ENCODE data around the gene HRG.
"Not testable (repeated sequence)": the region's sequence is repeated elsewhere in the genome, so short reads cannot be mapped to it uniquely, and the experiment has no call there.

The HRG gene, protein sequence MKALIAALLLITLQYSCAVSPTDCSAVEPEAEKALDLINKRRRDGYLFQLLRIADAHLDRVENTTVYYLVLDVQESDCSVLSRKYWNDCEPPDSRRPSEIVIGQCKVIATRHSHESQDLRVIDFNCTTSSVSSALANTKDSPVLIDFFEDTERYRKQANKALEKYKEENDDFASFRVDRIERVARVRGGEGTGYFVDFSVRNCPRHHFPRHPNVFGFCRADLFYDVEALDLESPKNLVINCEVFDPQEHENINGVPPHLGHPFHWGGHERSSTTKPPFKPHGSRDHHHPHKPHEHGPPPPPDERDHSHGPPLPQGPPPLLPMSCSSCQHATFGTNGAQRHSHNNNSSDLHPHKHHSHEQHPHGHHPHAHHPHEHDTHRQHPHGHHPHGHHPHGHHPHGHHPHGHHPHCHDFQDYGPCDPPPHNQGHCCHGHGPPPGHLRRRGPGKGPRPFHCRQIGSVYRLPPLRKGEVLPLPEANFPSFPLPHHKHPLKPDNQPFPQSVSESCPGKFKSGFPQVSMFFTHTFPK

DNA sequence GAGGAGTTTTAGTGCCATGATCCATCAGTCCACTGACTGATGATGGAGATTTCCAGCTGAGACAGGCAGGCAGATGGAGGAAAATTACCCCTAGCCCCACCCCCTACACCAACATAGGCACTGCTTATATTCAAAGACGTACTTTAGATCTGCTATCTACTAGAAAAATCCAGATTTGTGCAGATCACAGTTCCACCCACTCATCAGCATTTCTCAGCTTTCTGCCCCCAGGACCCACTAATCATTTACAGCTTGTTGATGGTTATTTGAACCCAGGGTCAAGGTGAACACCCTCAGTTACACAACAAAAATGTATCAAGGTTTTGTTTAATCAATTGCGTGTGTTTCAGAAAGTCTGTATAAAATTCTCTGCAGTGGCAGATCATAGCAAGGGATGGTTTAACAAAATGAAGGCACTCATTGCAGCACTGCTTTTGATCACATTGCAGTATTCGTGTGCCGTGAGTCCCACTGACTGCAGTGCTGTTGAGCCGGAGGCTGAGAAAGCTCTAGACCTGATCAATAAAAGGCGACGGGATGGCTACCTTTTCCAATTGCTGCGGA lies at the start of gene HRG:
TSS of gene HRG (plus strand) at position 390 of the 564 bp plus-strand sequence. CDS start at position 408, 18 bp downstream.
- DNase-seq, result no peak

DNA sequence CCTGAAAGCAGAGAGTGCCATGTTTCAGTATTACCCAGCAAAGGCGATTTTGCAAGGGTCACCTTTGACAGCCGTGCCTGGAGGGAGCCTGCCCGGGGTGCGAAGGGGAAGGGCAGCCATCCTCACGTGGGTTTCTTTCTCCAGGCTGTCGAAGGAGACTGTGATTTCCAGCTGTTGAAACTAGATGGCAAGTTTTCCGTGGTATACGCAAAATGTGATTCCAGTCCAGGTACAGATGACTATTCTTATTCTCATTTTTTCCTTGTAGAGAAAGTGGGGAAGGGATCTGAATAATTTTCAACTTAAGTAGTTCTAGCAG lies 49.6 kb upstream of the HRG start:
- no peak for DNase-seq

DNA sequence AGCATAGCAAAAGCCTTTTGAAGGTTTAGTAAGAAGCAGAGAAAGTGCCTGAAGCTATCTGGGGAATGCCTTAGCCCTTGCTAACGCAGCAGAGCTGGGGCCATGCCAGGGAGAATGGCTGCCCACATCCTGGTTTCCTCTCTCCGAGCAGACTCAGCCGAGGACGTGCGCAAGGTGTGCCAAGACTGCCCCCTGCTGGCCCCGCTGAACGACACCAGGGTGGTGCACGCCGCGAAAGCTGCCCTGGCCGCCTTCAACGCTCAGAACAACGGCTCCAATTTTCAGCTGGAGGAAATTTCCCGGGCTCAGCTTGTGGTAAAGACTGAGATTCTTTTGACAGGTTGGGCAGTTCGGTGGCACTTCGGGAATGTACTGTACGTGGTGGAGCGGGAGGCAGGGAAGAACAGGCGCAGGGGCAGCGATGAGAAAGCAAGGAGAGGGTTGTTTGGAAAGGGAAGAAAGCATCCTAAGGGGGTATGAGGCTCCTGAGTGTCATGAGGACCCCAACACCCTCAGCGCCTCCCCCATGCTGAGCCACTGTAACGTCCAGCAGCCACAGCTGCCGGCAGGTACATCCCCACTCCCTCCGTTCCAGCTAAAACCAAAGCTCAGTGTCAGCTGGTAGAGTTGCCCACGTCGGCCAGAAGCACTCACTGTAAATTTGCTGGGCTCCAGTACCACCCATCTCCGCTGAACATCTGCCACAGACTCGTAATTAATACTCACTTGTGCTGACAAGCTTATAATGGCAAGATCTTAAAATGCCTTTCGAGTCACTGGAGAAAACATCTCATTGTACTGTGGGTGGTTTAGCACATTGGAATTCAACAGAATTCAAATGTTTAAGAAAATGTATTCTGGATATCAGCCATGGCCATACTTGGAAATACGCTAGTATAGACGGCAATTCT lies 48.5 kb upstream of the HRG start:
- DNase-seq, result peak; percentile 83

DNA sequence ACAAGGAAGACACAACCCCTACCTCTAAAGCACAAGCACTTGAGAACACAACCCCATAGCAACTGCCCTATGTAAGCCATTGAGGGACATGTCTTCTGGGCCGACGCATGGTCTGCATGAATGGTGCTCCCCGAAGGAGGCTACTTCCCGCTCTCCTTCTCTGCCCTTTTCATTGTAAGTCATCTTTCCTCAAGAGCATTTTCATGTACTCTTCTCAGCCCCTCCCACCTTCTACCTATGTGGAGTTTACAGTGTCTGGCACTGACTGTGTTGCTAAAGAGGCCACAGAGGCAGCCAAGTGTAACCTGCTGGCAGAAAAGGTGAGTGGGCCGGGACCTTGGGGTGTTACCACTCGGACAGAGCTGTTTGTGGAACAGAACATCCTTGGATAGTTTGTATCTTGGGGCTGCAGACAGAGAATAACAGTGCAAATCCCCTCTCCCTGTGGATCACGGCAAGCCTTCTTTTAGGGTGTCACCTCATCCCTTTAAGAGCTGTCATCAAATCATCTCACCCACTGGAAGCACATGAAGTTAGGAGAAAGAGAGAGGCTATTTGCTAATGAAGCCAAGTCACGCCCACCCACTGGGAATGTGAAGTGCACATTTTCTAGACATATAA lies 47.4 kb upstream of the HRG start:
- no peak for DNase-seq

DNA sequence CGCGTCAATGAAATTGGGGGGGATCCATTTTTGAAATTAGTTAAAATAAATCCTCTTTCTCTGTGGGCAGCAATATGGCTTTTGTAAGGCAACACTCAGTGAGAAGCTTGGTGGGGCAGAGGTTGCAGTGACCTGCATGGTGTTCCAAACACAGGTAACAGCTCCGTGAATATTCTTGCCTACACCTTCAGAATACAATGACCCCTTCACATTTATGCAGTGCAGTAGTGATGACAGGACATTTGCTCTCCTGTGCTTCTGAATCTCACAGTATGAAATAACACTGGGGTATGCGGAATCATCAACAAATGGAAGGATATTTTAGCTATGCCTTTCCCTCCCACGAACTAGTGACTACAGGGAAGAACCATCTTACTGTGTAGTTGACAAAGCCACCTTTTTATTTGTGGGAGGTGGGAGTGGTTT lies 46.0 kb upstream of the HRG start:
- DNase-seq, result no peak

DNA sequence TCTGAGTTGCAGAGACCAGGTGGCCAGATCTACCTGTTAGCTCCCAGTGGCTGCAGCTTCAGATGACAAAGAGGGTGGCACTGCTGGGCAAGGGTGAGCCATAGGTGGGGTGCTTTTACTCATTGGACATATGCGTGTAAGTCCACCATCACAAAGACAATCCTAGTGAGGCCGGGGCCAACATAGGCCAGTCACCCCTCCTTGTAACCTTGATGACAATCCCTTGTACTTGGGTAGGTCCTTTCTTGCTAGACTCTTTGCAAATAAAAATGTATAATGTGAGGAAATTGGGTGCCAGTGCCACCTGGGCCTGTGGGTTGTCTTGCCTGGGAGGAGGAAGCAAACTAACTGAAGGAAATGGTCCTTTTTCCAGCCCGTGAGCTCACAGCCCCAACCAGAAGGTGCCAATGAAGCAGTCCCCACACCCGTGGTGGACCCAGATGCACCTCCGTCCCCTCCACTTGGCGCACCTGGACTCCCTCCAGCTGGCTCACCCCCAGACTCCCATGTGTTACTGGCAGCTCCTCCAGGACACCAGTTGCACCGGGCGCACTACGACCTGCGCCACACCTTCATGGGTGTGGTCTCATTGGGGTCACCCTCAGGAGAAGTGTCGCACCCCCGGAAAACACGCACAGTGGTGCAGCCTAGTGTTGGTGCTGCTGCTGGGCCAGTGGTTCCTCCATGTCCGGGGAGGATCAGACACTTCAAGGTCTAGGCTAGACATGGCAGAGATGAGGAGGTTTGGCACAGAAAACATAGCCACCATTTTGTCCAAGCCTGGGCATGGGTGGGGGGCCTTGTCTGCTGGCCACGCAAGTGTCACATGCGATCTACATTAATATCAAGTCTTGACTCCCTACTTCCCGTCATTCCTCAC lies 45.4 kb upstream of the HRG start:
- DNase-seq, result no peak

DNA sequence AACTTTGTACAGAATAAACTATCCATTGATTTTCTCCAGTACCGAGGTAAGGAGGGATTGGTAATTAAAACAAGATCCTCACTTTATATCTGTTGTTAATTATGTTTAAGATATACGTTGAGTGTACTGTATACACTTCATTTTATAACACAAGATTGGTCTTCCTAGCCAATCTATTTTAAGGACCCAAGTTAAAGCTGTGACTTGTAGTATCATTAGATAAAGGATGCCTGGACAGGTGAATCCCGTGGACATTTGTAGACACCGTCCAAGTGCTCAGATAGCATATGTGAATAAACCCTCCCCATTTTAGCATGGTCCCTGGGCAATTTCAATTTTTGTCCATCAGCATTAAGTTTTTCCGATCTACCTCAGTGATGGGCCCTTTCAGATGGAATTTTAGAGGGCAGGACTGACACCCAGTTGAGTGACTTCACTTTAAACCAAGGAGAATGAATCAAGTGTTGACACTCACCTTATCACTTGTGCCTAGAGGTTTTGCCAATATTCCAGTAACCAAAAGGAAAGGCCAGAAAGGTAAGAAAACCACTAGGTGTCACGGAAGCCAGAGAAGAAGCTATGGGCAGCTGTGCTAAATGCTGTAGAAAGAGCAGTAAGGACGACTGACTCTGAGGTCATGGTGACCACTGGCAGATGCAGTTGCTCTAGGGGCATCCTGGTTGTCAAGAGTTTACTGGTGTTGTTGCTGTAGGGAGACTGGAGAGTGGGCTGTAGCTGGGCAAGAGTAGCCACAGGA lies 43.7 kb upstream of the HRG start:
- no peak for DNase-seq

DNA sequence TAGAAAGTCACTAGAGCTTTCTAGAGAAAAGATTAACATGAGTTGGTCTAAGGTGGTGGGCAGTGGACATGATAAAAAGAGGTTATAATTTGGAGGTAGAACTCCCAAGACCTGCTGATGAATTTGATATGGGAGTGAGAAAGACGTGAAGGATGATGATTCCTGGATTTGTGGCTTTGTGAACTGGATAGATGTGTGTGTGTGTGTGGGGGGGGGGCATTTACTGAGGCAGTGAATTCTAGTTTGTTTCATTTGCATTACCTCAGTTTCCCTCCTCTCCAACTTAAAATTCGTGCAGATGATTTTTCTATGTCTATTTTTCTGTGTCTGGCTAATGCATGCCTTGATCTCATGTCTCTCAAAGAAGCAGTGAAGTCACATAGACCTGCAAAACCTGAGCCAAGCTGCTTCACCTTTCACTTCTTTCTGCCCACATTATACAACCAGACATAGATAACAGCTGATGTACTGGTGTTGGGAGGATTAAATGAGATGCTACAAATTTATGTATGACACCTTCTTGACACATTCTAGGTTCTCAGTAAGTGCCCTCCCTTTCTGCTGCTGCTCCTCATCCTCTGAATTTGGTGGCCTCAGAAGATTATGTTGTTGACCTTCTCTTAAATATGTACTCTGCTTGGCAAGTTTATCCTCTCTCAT lies 43.0 kb upstream of the HRG start:
- DNase-seq, result no peak

DNA sequence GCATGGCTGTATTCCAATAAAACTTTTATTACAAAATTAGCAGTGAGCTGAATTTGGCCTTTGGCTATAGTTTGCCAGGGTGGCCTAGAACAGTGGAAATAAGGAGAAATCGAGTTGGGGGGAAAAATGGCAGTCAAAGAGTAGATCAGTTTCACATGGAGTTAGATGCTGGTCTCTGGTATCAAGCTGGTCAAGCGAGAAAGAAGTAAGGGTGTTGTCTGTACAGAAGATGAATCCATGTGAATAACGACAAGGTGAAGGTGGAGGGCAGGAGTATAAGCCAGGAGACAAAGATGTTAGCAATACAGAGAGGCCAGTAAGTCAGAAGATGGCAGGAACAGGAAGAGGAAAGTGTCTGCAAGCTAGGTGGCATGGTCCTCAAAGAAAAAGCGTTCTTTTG lies 41.2 kb upstream of the HRG start:
- no peak for DNase-seq

DNA sequence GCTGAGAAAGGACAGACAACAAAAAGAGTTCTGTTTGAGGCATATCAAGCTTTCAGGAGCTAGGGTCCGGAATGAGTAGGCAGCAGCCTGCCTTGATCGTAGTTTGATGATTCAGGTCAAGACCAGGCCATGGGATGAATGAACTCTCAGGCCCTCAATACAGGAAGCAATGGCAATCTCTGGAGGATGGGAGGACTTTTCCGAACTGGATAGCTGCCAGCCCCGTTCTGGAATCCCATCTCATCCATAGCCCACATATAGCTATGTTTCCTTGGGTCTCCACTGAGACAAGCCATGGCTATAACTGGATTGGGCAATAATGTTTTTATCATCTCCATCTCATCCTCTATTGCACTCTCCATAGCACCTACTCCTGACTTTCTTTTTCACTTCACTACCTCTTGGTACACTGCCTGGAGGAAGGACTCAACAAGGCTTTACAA lies 40.2 kb upstream of the HRG start:
- DNase-seq, result no peak

DNA sequence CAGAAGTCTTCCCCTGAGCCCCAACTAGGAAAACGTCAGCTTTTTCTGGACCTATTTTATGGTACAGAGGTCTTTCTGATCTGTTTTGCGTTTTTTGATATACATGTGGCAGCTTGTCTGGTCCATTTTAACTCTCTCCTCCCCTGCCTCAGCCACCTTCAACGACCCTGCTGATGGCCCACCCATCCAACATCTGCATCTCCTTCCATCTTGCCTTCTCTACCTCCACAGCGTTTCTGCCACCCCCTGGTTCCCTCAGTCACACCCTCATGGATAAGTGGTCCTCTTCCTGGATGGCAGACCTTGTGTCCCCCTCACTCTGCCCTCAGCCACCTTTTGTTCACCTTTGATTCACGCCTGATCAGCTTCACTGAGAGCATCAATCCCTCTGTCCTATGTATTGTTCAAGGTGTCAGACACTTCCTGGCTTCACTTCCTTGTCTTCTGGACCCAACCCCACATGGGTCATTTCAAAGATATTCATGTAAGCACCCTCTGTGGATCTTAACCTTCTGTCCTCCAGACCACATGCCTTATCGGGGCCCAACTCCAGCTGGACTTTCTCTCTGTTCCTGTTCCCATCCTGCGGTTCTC lies 39.5 kb upstream of the HRG start:
- DNase-seq, result no peak

DNA sequence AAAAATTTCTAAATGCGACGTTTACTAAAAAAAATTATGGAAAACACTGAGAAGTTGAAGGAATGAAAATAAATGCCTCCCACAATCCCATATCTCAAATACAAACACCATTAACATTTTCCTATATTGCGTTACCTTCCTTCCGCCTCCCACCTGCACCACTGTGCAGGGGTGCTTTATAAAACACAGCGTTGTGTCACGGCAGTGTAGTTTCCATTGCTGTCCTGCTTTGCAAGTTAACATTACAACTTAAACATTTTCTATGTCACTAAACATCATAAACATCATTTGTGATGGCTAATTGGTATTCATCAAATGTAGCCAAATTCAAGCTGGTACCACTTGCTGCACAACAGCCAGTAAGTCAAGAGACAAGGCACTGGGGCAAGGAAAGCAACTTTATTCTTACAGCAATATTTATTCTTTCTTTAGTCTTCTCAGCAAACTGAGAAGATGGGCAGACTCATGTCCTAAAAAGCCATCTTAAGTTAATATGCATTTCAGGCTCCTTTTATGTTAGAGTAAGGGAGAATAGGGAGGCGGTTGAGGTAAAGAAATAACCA lies 37.9 kb upstream of the HRG start:
- DNase-seq, result no peak

DNA sequence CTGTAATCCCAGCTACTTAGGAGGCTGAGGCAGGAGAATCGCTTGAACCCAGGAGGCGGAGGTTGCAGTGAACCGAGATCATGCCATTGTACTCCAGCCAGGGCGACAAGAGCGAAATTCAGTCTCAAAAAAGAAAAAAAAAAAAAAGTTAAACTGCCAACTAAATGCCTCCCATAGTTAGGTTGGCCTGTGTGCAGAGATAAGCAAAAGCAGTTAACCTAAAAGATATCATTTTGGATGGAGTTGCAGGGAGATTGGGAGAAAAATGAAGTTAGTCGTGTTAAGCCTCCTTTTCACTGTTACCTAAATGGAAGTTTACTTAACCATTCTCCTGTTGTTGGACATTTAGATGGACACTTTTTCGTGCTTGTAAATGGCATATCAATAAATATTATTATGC lies 37.1 kb upstream of the HRG start:
- no peak for DNase-seq

DNA sequence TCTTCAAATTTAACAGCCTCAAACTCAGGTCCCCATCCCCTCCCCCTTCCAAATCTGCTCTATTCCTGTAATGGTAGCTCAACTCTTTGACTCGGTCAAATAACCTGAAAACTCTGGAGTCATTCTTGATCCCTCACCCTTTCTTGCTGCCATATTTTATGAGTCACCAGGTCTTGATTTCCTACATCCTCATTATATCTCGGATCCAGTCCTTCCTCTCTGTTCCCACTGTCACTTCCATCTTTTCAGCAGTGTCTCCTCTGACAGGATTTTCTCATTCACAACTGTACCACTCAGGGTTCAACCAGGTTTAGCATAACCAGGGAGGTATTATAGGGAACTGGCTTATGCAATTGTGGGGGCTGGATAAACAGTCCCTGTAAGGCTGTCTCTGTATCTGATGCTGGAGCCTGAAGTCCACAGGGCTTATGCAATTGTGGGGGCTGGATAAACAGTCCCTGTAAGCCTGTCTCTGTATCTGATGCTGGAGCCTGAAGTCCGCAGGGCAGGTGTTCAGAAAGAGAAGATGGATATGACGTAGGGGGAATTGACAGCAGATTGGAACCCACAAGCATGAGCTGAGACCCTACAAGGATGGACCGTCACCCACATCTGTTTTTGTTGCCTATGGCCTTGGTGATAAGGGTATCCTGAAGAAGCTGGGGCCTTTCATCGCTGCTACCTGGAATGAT lies 34.7 kb upstream of the HRG start:
- DNase-seq, result no peak

DNA sequence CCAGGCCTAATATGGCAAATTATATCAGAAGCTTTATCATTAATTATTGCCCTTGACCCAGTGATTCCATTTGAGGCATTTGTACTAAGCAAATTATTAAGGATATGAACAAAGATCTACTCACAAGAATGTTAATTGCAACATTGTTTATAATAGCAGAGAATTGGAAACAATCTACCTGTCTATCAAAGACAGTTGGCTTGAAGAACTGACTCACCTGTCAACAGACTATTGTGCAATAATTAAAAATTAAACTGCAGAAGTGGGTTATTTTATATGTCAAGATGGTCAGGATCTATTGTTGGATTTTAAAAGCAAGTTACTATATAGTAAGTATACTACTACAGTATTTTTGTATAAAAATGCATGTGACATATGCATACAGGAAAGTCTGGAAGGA lies 32.3 kb upstream of the HRG start:
- DNase-seq, result no peak

DNA sequence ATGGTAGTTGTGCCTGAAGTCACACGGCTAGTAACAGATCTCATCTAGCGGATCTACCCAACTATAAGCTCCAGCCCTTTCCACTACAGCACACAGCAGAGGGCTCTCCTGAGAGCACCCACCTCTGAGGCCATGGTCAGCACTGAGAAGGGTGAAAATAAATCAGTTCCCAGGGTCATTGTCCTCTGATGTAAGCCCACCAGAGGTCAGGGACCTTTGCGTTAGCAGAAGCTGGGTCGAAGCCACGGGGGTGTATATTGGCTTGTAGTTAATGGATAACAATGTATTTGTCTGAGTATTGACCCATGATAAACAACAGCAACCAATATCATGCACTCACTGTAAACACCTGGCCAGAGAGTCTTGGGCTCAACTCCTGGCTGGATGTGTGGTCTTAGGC lies 31.6 kb upstream of the HRG start:
- DNase-seq, result not testable (repeated sequence)

DNA sequence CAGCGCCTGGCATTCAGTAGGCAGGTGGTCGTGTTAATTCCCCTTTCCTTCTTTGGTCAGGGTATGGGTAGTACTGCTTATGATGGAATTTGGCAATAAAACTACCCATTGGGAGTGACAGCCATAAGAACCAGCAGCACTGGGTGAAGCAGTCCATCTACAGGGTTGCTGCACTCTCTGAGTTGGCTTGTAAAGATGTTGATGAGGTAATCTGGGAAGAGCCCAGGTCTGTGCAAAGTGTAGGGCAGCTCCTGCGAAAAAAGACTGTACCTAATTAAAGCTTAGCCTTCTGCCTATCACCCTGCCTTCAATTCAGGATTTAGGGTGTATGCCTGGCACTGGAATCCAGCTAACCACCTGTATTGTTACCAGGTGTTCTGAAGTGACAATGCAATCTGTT lies 30.3 kb upstream of the HRG start:
- DNase-seq, result no peak

DNA sequence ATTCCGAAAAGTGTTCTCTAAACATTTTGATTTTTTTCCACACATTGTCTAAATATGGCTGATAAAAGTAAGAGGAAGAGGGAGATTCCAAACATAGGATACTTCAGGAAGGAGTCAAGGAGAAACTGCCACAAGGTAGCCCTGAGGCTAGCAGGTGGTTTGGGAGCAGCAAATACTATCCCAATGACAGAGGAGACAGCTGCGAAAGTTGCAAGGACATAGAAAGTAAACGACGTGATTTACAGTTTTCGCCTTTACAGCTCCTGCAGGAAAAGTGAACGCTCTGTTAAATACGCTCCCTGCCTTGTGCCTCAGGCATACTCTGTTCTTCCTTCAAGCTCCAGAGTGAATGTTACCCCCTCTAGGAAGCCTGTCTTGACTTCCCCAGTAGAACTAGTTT lies 29.3 kb upstream of the HRG start:
- DNase-seq, result no peak

DNA sequence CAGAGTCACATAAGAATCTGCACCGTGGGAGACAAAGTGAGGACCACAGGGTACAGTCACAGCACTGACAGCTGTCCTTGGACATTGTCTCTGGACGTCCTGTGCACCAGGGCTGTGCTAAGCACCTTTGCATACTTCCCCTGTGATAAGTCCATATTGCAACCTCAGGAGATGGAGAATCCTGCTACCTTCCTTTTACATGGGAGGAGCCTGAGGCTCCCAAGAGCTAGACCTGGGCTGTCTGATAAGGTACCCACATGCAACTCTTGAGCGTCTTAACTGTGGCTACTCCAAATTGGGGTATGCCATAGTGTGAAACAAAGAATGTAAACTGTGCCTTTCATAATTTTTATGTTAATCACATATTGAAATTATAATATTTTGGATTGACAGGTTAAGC lies 28.1 kb upstream of the HRG start:
- DNase-seq, result no peak

All from NCI-H1105 (cell line).